ENCODE results near the gene RFFL. TPM values are rescaled to one million over a fixed set of nuclear protein-coding genes. Genes with fewer than 3 reads are reported as not detected.

Gene RFFL
- total RNA-seq, 2 experiments from 2014 or later: 11.3 to 12.0 TPM

- H3K27ac Mint-ChIP-seq: peak overlapping the region; percentile 88
- H3K27me3 Mint-ChIP-seq: no peaks in the 10 kb centered on the region
- DNase-seq (peak; percentile 21), ATAC-seq (peak; percentile 60)
- CTCF ChIA-PET: interaction anchor here (0.6 to 5.1 kb wide), 14 partner anchors 8 to 85 kb away, joined by 3 to 20 read pairs (median 4); partner anchors contain the start of genes RAD51D and RFFL
- POLR2A ChIA-PET: interaction anchor here (0.9 to 3.7 kb wide), 3 partner anchors 9 to 19 kb away, joined by 5 to 12 read pairs (median 6); partner anchors contain the start of gene RFFL
- H3K4me3 Mint-ChIP-seq: peak overlapping the region; percentile 11
- no peak for TF ChIP-seq CTCF (IDR thresholded peaks at IDR 0.05)
- H3K36me3 Mint-ChIP-seq (ENCODE audit: low read depth): peaks cover 2% of the 10 kb centered on the region
- no peaks in the 10 kb centered on the region for H3K9me3 Mint-ChIP-seq
- peaks cover 72% of the 10 kb centered on the region for H3K4me1 Mint-ChIP-seq (ENCODE audit: low read depth)
- intact Hi-C loops (cut with micrococcal nuclease): no loop called here
Observed at GRCh38 chr17:35082073-35082657, 18.7 kb upstream of the RFFL start.

- intact Hi-C loops (cut with micrococcal nuclease): no loop called here
Observed at GRCh38 chr17:35081638-35082037, 18.1 kb upstream of the RFFL start.

GRCh38 chr17:35080536-35080935 is 17.0 kb upstream of the RFFL start:
- H3K27ac Mint-ChIP-seq: peak overlapping the region; percentile 83
- H3K27me3 Mint-ChIP-seq: no peaks in the 10 kb centered on the region
- H3K36me3 Mint-ChIP-seq (ENCODE audit: low read depth): peaks cover 2% of the 10 kb centered on the region
- peak; percentile 31 for DNase-seq
- POLR2A ChIA-PET: interaction anchor here (0.7 to 3.7 kb wide), 6 partner anchors 9 to 58 kb away, joined by 4 to 12 read pairs (median 4); no protein-coding TSS in a partner anchor
- H3K4me3 Mint-ChIP-seq: peak overlapping the region; percentile 14
- TF ChIP-seq CTCF (IDR thresholded peaks at IDR 0.05): no peak
- H3K4me1 Mint-ChIP-seq (ENCODE audit: low read depth): peaks cover 63% of the 10 kb centered on the region
- intact Hi-C loops (cut with micrococcal nuclease): no loop called here
- ATAC-seq: peak; percentile 68
- CTCF ChIA-PET: interaction anchor here (2.4 to 5.1 kb wide), 3 partner anchors 9 to 16 kb away, joined by 7 to 20 read pairs (median 8); partner anchors contain the start of gene RFFL
- H3K9me3 Mint-ChIP-seq: no peaks in the 10 kb centered on the region

More at GRCh38 chr17:35081638-35082037, 18.1 kb upstream of the RFFL start:
- ChIA-PET POLR2A (interaction anchor here (0.9 to 3.7 kb wide), 3 partner anchors 8 to 18 kb away, joined by 5 to 12 read pairs (median 6); partner anchors contain the start of gene RFFL), CTCF (interaction anchor here (0.8 to 5.1 kb wide), 10 partner anchors 8 to 85 kb away, joined by 3 to 20 read pairs (median 5); partner anchors contain the start of genes RAD51D and RFFL)
- H3K27me3 Mint-ChIP-seq: no peaks in the 10 kb centered on the region
- H3K4me3 Mint-ChIP-seq: no peak overlapping the region
- H3K36me3 Mint-ChIP-seq (ENCODE audit: low read depth): peaks cover 2% of the 10 kb centered on the region
- TF ChIP-seq CTCF (IDR thresholded peaks at IDR 0.05): no peak
- DNase-seq (no peak), ATAC-seq (no peak)
- no peaks in the 10 kb centered on the region for H3K9me3 Mint-ChIP-seq
- no peak overlapping the region for H3K27ac Mint-ChIP-seq
- peaks cover 70% of the 10 kb centered on the region for H3K4me1 Mint-ChIP-seq (ENCODE audit: low read depth)

GRCh38 chr17:35079547-35080423 is 16.3 kb upstream of the RFFL start:
- POLR2A ChIA-PET: interaction anchor here (0.9 to 3.7 kb wide), 6 partner anchors 9 to 119 kb away, joined by 4 to 12 read pairs (median 4); partner anchors contain the start of genes CCT6B and ZNF830
- Mint-ChIP-seq H3K4me1 (ENCODE audit: low read depth) (peaks cover 64% of the 10 kb centered on the region), H3K4me3 (no peak overlapping the region), H3K27me3 (no peaks in the 10 kb centered on the region), H3K27ac (peak overlapping the region; percentile 83), H3K36me3 (ENCODE audit: low read depth) (no peaks in the 10 kb centered on the region), H3K9me3 (no peaks in the 10 kb centered on the region)
- DNase-seq: no peak
- no peak for TF ChIP-seq CTCF (IDR thresholded peaks at IDR 0.05)
- CTCF ChIA-PET: interaction anchor here (1.1 to 5.1 kb wide), 4 partner anchors 9 to 40 kb away, joined by 4 to 20 read pairs (median 8); partner anchors contain the start of genes RAD51D and RFFL
- intact Hi-C loops (cut with micrococcal nuclease): no loop called here
- ATAC-seq: no peak

Data from activated CD8-positive, alpha-beta T cell treated with anti-CD3 and anti-CD28 coated beads for 36 hours (primary cell).